Mucosa of descending colon (tissue), 3 donors: ENCODE data around the gene ANO9. TPM values are rescaled to one million over a fixed set of nuclear protein-coding genes. Genes with fewer than 3 reads are reported as not detected.
A peak's percentile ranks its signal among the peaks of the same experiment; 100 is the strongest.

Experiments used
- ATAC-seq: fragments of 200-7000 bp; cut with Tn5 transposase; one replicate; pipeline ENCODE4 v1.9.1; 2020; ENCODE audit warnings: mild to moderate bottlenecking, moderate library complexity
- DNase-seq, 3 donors: peaks; one replicate each; pipeline ENCODE4 v3.0.0-alpha.2; 2020
- H3K36me3 ChIP-seq: fragments of 200-600 bp; one replicate; pipeline ENCODE4 v1.8.0; 2021; ENCODE audit warnings: low read depth, mild to moderate bottlenecking
- H3K4me1 ChIP-seq: fragments of 200-600 bp; one replicate; pipeline ENCODE4 v1.8.0; 2021; ENCODE audit warnings: low read depth, mild to moderate bottlenecking
- H3K4me3 ChIP-seq: fragments of 200-600 bp; one replicate; pipeline ENCODE4 v1.8.0; 2021; ENCODE audit warnings: mild to moderate bottlenecking
- H3K9me3 ChIP-seq: fragments of 200-600 bp; one replicate; pipeline ENCODE4 v1.8.0; 2021; ENCODE audit warnings: mild to moderate bottlenecking
- CTCF ChIP-seq: fragments of 200-600 bp; IDR thresholded peaks from one replicate; pipeline ENCODE4 v1.8.0; 2022; ENCODE audit warnings: antibody characterized with exemption, mild to moderate bottlenecking
- intact Hi-C, 2 donors: fragments of 100-400 bp; cut with DNase I in 1 of 2; cut with micrococcal nuclease in 1 of 2; formaldehyde crosslinking; loops; one replicate each; pipeline versions ENCODE4 v1.11.0 to v1.11.1; 2022; cut with DNase I, micrococcal nuclease
- long read RNA-seq, 2 donors: library from polyadenylated mRNA; unstranded; transcript quantifications; one replicate each; pipeline ENCODE4 v2.0.0, GENCODE V29; 2019 to 2021
- total RNA-seq, 3 donors: library from RNA; stranded (reverse); fragmentation: NEBNext Ultra II Directional in 2 of 3; extraction: Animal tissue kit (Norgen Biotek cat#: 25700) in 2 of 3; gene quantifications; one replicate each; pipeline versions ENCODE4 v1.2.1 to v1.2.4, GENCODE V29; 2021 to 2023
- donor health status: DM: no; HTN: no; CAD: no; lungs with moderate emphysema.
- donor health status: DM: no; HTN: no; CAD: no.
- donor health status: DM: no; HTN: yes; CAD: no.

Gene ANO9
- 100 to 1,000 TPM in 2 of 3 donors, 10 to 100 TPM in 1; 85.2 to 179 (median 131) TPM for total RNA-seq
- long read RNA-seq, donor 1, partial matches to known transcripts: 15 of 43 reads
- long read RNA-seq, donor 1, other reads (novel, unspliced or antisense): 28 of 43 reads
- long read RNA-seq, donor 2, partial matches to known transcripts: 5 of 24 reads
- long read RNA-seq, donor 2, other reads (novel, unspliced or antisense): 17 of 24 reads

- DNase-seq (peak; percentile 87 to 92 (median 91)), ATAC-seq (peak; percentile 79)
- Histone ChIP-seq H3K4me1 (peaks cover 34% of the 10 kb centered on the region), H3K36me3 (no peaks in the 10 kb centered on the region), H3K4me3 (peak within 1 kb of the TSS; percentile 25), H3K9me3 (no peaks in the 10 kb centered on the region)
- intact Hi-C loops: no loop called here
- TF ChIP-seq CTCF: no peak
Measured at GRCh38 chr11:441418-442274, at the start of gene ANO9. TSS of gene ANO9 (minus strand) at chr11:442011. CDS start at chr11:441926, 85 bp downstream.

DNA sequence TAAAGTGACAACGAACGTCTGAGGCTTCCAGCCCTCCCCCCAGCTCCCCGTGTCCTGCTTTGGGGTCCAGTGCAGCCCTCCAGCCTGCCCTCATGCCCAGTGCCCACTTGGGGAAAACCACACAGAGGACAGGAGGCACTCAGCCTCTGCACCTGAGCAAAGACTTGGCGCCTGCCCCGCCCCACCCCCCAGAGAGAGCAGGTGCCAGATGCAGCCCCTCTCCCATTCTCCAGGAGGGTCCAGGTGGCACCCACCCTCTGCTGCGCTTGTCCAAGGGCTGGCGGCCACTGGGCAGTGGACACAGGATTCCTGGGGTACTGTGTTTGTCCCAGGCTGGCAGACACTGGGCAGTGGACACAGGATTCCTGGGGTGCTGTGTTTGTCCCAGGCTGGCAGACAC lies 49.5 kb upstream of the ANO9 start:
- Histone ChIP-seq H3K9me3 (no peaks in the 10 kb centered on the region), H3K4me1 (peaks cover 9% of the 10 kb centered on the region), H3K4me3 (no peak overlapping the region), H3K36me3 (peaks cover 3% of the 10 kb centered on the region)
- no peak for ATAC-seq
- peak in 1 of 3 donors; percentile 42 for DNase-seq
- intact Hi-C loops: no loop called here
- no peak for TF ChIP-seq CTCF

GRCh38 chr11:490930-491260 lies 49.1 kb upstream of the ANO9 start:
- DNase-seq (peak in 1 of 3 donors; percentile 45), ATAC-seq (no peak)
- no peaks in the 10 kb centered on the region for H3K9me3 ChIP-seq
- peaks cover 3% of the 10 kb centered on the region for H3K36me3 ChIP-seq
- intact Hi-C loops: no loop called here
- no peak for TF ChIP-seq CTCF
- peaks cover 9% of the 10 kb centered on the region for H3K4me1 ChIP-seq
- no peak overlapping the region for H3K4me3 ChIP-seq

- DNase-seq (peak in 1 of 3 donors; percentile 47), ATAC-seq (no peak)
- Histone ChIP-seq H3K36me3 (peaks cover 3% of the 10 kb centered on the region), H3K4me3 (no peak overlapping the region), H3K9me3 (no peaks in the 10 kb centered on the region), H3K4me1 (peaks cover 9% of the 10 kb centered on the region)
- intact Hi-C loops: no loop called here
- no peak for TF ChIP-seq CTCF
Measured at GRCh38 chr11:490186-490929, 48.5 kb upstream of the ANO9 start.

DNA sequence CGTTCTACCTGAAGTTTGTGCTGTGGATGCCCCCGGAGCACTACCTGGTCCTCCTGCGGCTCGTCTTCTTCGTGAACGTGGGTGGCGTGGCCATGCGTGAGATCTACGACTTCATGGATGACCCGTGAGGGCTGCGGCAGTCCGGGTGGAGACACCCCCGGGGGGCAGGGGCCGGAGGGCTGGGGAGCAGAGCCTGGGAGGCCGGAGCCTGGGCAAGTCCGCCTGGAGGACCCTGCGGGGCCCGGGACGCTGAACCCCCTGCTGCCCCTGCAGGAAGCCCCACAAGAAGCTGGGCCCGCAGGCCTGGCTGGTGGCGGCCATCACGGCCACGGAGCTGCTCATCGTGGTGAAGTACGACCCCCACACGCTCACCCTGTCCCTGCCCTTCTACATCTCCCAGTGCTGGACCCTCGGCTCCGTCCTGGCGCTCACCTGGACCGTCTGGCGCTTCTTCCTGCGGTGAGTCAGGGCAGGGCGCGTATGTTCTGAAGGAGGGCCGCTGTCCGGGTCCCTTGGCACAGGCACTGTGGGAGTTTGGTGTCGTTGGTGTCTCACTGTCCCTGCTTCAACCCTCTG lies 47.9 kb upstream of the ANO9 start:
- intact Hi-C loops: no loop called here
- DNase-seq: peak in 1 of 3 donors; percentile 44

More for the DNA sequence above, 47.9 kb upstream of the ANO9 start:
- Histone ChIP-seq H3K9me3 (no peaks in the 10 kb centered on the region), H3K4me1 (peaks cover 9% of the 10 kb centered on the region), H3K36me3 (peaks cover 3% of the 10 kb centered on the region), H3K4me3 (no peak overlapping the region)
- no peak for ATAC-seq
- TF ChIP-seq CTCF: no peak
